Measurements from ENCODE around the gene TMEM8B. TPM values are rescaled to one million over a fixed set of nuclear protein-coding genes. Genes with fewer than 3 reads are reported as not detected.

The TMEM8B gene
- total and polyA plus RNA-seq, 8 donors = 6.4 to 30.7 (median 26.4) TPM

GRCh38 chr9:35831040-35831439 lies 2.0 kb downstream of the TMEM8B start:
- Histone ChIP-seq H3K4me3 (no peak overlapping the region), H3K27ac (no peak overlapping the region), H3K4me1 (peaks cover 6 to 39% of the 10 kb centered on the region in 2 donors), H3K9me3 (no peaks in the 10 kb centered on the region), H3K27me3 (no peaks in the 10 kb centered on the region), H3K36me3 (no peaks in the 10 kb centered on the region)
- ATAC-seq = no peak
- DNase-seq = no peak
- intact Hi-C loops (cut with DNase I) = no loop called here
- TF ChIP-seq CTCF (IDR thresholded peaks at IDR 0.05) = no peak

DNA sequence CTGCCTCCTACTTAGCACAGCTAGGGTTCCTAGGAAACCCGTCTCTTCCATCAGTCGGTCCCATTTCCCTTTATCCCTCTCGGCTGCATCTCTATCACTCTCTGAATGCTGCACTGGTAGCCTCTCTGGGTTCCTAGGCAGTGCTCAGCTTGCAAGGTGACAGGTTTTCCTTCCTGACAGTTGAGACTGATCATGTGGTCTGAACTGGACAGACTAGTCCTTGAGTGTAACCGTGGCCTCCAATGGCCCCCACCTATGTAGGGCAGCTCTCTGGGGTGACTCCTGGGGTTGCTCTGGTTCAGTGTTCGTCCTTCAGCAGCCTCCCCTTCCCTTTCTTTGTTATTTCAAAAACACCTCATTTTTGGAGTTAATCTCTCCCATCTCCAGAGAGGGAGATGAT lies 3.8 kb downstream of the TMEM8B start:
- intact Hi-C loops (cut with DNase I) = no loop called here
- H3K4me1 ChIP-seq = peaks cover 6 to 34% of the 10 kb centered on the region in 2 donors
- H3K36me3 ChIP-seq = no peaks in the 10 kb centered on the region
- H3K4me3 ChIP-seq = no peak overlapping the region
- TF ChIP-seq CTCF (IDR thresholded peaks at IDR 0.05) = no peak
- H3K9me3 ChIP-seq = no peaks in the 10 kb centered on the region
- ATAC-seq (peak; percentile 33), DNase-seq (peak in 1 of 4 donors; percentile 53)
- H3K27me3 ChIP-seq = no peaks in the 10 kb centered on the region
- no peak overlapping the region for H3K27ac ChIP-seq

DNA sequence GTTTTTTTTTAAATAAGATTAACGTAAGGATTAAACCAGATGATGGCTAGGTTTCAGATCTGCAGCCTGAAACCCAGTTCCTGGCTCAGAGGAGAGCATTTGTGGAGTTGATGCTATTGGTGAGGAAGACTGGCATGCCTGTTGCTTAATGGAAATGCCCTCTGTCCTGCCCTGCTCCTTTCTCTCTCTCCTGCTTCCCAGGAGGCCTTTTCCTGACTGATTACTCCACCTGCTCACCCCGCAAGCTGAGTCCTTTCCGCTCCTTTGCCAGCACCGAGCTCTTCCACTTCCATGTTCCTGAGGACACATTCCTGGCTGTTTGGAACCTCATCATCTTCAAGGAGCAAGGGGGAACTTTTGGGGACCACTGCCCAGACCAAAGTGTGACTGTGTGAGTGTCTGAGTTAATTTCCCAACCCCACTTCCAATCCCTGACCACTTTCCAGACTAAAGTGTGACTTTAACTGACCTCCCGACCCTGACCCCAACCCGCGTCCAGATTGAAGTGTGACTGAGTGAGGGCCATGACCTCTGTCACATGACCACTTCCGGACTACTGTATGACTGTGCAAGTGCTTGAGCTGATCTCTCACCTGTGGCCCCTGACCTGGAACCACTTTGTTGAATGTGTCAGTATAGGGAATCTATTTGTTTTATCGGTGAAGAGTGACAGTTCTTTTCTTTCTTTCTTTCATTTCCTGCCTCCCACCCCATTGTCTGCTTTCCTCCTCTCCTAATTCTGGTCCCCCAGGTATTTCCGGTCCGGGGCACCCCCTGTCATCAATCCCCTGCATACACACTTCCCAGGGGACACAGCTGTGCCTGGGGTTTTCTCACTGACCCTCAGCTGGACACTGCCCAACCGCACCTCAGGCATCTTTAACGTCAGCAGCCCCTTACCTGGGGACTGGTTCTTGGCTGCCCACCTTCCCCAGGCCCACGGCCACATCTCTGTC lies 5.5 kb downstream of the TMEM8B start:
- ATAC-seq = no peak
- no peak overlapping the region for H3K4me3 ChIP-seq
- no peaks in the 10 kb centered on the region for H3K36me3 ChIP-seq
- H3K4me1 ChIP-seq = peaks cover 6 to 29% of the 10 kb centered on the region in 2 donors
- H3K9me3 ChIP-seq = no peaks in the 10 kb centered on the region
- TF ChIP-seq CTCF (IDR thresholded peaks at IDR 0.05) = no peak
- intact Hi-C loops (cut with DNase I) = no loop called here
- H3K27me3 ChIP-seq = peaks cover 0 to 11% of the 10 kb centered on the region in 2 donors
- H3K27ac ChIP-seq = no peak overlapping the region
- DNase-seq = no peak

DNA sequence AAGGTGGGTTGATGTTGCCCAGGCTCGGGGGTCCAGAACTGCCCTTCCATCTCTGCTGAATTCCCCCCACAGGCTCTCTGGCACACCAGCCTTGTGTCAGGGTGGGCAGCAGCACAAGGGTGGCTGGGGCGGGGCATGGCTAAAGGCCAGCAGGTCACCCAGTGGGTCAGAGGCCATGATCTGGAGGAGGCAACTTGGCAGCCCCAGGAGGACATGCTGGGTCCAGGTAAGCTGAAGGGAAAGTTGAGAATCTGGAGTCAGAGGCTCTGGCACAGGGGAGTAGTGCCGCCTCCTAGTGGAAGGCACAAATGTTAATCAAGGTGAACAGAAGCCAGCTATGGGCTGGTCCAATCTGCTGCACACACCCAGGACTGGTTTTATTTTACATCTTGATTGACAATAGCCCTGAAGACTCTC lies 6.2 kb downstream of the TMEM8B start:
- no peaks in the 10 kb centered on the region for H3K9me3 ChIP-seq
- peaks cover 0 to 17% of the 10 kb centered on the region in 2 donors for H3K27me3 ChIP-seq
- H3K4me3 ChIP-seq = no peak overlapping the region
- no peaks in the 10 kb centered on the region for H3K36me3 ChIP-seq
- H3K4me1 ChIP-seq = peaks cover 1 to 23% of the 10 kb centered on the region in 2 donors
- ATAC-seq (peak; percentile 19), DNase-seq (no peak)
- intact Hi-C loops (cut with DNase I) = no loop called here
- H3K27ac ChIP-seq = no peak overlapping the region
- no peak for TF ChIP-seq CTCF (IDR thresholded peaks at IDR 0.05)

GRCh38 chr9:35835766-35836165 lies 6.7 kb downstream of the TMEM8B start:
- DNase-seq (no peak), ATAC-seq (no peak)
- H3K4me3 ChIP-seq = no peak overlapping the region
- H3K9me3 ChIP-seq = no peaks in the 10 kb centered on the region
- no peak overlapping the region for H3K27ac ChIP-seq
- intact Hi-C loops (cut with DNase I) = no loop called here
- TF ChIP-seq CTCF (IDR thresholded peaks at IDR 0.05) = no peak
- H3K36me3 ChIP-seq = no peaks in the 10 kb centered on the region
- peaks cover 0 to 23% of the 10 kb centered on the region in 2 donors for H3K4me1 ChIP-seq
- peaks cover 0 to 23% of the 10 kb centered on the region in 2 donors for H3K27me3 ChIP-seq
